ENCODE data around the gene PCK1.

DNA sequence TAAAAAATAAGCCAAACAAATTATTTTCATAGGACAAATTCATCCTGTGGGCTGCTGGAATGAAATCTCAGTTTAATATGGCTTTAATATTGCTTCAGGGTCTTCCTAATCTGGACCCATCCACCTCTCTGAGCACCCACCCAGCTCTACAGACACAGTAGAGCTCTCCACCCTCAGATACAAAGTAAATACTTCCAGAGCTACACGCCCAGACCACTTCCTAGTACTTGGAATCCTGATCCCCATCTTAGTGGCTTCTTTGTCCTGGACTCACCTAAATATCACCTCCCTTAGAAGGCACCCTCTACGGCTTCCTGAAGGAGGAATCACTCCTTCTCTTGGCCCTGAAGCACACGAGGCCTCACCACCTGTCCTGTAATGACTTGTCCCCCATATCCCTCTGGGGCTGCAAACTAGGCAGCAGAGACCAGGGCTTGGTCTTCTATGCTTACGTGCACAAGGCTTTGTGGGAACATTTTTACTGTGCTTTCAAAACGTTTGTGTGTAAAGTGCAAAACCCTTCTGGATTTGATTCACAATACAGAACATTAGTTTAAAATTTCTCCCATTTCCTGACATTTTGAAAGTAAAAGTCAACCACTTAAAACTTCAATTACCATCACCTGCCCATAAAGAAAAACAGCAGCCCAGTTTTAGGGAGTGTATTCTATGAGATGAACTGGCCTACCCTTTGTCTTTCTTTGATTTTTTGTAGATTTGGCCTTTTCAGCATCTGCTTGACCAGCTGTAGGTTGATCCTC lies 38.4 kb upstream of the PCK1 start:
- TF ChIP-seq POLR2AphosphoS5 (IDR thresholded peaks at IDR 0.05; ENCODE audit: low read depth, low read length) (no peak), SIN3A (IDR thresholded peaks at IDR 0.05; ENCODE audit: borderline replicate concordance, insufficient read depth, low read length) (no peak), REST (IDR thresholded peaks at IDR 0.05; ENCODE audit: insufficient read depth in 1 of 2, low read depth in 2 of 2, low read length in 2 of 2) (no peak), TAF1 (IDR thresholded peaks at IDR 0.05; ENCODE audit: borderline replicate concordance, insufficient read depth, low read length) (no peak), FOXP2 (optimal IDR thresholded peaks at IDR 0.05; ENCODE audit: borderline replicate concordance, extremely low read depth, extremely low read length, insufficient read depth) (no peak)
